ENCODE data around the gene DAB2IP.

The DAB2IP gene

GRCh38 chr9:121815546-121816448 is 164.4 kb downstream of the DAB2IP start:
- no peak for TF ChIP-seq CTCF (IDR thresholded peaks at IDR 0.05; ENCODE audit: low read depth, low read length)
- H3K4me3 ChIP-seq (ENCODE audit: low read depth, low read length), result no peak overlapping the region

- no peak for TF ChIP-seq CTCF (IDR thresholded peaks at IDR 0.05; ENCODE audit: low read depth, low read length)
- H3K4me3 ChIP-seq (ENCODE audit: low read depth, low read length), result no peak overlapping the region
These were observed 165.0 kb downstream of the DAB2IP start for GRCh38 chr9:121816449-121816817.

- no peak for TF ChIP-seq CTCF (IDR thresholded peaks at IDR 0.05; ENCODE audit: low read depth, low read length)
- no peak overlapping the region for H3K4me3 ChIP-seq (ENCODE audit: low read depth, low read length)
These were observed 165.5 kb downstream of the DAB2IP start for GRCh38 chr9:121816845-121817450.

GRCh38 chr9:121817476-121817875 is 166.0 kb downstream of the DAB2IP start:
- no peak for TF ChIP-seq CTCF (IDR thresholded peaks at IDR 0.05; ENCODE audit: low read depth, low read length)

GRCh38 chr9:121818016-121818661 is 166.7 kb downstream of the DAB2IP start:
- H3K4me3 ChIP-seq (ENCODE audit: low read depth, low read length), result no peak overlapping the region
- no peak for TF ChIP-seq CTCF (IDR thresholded peaks at IDR 0.05; ENCODE audit: low read depth, low read length)

More at GRCh38 chr9:121817476-121817875, 166.0 kb downstream of the DAB2IP start:
- no peak overlapping the region for H3K4me3 ChIP-seq (ENCODE audit: low read depth, low read length)

GRCh38 chr9:121818841-121819427 is 167.5 kb downstream of the DAB2IP start:
- no peak overlapping the region for H3K4me3 ChIP-seq (ENCODE audit: low read depth, low read length)
- TF ChIP-seq CTCF (IDR thresholded peaks at IDR 0.05; ENCODE audit: low read depth, low read length), result no peak

Data from WI38 (cell line).